NCI-H748 treated with DMSO at 0.1 percent for 48 hours (cell line): ENCODE data around the gene CLCN1.

Source experiments
- DNase-seq: peaks from one replicate; lab custom pipeline; 2025; lab: John Stamatoyannopoulos, UW

CLCN1 gene

DNA sequence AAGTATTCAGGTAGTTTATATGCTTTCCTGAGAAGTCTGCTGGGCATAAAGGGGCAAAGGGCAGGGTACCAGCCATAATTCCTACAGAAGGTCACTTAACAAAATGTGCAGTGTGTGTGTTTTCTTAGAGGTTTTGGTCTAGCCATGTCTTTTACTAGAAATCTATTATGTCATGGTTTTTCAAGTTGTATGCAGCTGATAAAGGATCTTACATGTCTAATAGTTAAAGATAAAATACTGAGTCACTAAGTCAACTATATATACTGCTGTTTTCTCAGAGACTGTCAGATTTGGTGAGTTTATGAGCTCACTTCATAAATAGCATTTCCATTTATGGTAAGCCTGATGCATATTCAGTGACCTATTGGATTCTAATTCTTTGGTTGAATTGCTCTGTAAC lies 20.0 kb upstream of the CLCN1 start:
- DNase-seq: no peak

DNA sequence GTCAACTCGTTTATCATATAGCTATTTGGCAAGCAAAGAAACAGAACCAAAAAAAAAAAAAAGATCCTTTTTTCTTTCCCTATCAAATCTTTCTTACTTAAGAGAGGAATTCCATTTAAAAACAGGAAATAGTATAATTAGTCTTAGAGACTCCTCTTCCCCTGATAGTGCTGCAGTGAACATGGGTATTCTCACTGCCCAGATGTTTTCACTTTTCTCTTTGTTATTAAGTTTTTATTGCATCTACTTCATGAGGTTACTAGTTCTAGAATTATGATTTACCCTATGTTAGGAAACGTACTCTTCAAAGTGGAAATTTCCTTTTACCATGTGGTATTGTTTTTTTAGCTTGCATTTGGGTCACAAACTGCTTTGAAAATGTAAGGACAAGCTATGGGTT lies 19.2 kb upstream of the CLCN1 start:
- no peak for DNase-seq

DNA sequence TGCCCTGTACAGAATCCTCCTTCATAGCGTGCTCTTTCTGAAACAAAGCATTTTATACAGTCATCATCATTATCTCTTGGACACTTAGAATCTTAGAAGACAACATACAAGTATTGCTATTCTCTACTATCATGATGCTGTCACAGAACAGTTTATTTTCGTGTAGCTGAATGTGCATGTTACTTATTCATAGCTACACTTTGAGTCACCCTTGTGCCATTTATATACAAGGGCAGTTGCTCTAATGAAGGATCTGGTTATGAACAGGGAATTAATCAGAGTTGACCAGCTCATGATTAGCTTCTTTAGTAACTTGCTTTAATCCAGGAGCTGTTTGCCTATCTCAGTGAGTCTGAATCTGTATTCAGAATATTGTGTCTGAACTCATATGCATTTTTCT lies 16.6 kb upstream of the CLCN1 start:
- DNase-seq: no peak

DNA sequence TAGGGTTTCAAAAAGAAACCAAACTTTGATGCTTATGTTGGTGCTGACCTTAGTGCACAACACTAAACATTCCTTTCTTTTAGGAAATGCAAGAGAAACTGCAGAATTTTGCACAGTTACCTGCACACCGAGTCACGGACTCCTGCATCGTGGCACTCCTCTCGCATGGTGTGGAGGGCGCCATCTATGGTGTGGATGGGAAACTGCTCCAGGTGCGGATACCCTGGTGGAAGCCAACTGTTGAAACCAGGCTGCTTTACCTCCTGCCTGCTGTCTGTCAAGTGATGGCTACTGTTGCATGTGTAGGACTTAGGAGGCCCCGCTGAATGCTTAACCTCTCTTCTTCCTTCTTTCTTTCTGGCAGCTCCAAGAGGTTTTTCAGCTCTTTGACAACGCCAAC lies 16.1 kb upstream of the CLCN1 start:
- no peak for DNase-seq

DNA sequence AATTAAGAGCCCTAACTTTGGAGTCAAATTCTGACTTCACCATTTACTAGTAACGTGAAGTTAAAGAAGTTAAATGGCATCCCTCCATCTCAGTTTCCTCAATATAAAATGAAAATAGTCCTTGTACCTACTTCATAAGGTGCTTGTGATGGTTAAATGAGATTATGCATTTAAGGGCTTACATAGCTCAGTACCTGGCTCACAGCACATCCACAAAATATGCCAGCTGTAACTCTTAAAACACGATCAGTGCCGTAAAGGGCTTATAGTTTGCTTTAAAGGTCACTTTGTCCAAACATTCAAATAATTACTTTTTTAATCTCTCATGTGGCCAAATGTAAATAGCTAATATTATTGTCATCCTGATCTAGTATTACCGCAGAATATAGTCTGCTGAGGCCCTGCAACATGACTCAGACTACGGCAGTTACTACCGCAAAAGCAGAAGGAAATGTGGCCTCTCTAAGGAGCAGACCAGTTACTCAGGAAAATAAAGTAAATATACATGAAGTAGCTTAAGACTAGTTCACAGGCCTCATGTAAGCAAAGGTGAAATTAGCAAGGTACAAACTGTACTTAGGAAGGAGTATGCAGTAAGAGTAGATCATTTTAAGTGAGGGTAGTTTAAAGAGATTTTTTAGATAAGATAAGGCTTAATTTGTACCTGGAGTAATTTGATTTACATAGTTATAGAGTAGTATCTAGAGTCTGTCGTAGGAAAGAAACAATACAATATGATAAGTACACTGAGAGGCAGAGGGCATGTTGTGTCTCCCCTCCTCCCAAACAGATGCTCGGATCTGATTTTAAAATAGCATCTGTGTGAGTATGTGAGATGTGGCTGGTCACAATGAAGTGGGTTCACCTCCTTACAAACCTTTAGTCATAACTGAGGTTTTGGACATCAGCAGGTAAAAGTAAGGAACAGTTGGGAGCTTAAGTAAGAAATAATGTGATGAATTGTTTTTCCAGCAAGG lies 14.7 kb upstream of the CLCN1 start:
- DNase-seq: no peak

DNA sequence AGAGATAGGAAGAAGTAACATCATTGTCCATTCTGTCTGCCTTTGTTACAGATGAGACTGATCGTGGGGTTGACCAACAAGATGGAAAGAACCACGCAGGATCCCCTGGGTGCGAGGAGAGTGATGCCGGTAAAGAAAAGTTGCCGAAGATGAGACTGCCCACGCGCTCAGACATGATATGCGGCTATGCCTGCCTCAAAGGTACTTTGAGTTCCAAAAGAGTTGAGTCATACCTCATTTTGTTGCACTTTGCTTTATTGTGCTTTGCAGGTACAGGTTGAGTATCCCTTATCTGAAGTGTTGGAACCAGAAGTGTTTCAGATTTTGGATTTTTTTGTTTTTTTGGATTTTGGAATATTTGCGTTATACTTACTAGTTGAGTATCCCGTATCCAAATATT lies 12.2 kb upstream of the CLCN1 start:
- no peak for DNase-seq

DNA sequence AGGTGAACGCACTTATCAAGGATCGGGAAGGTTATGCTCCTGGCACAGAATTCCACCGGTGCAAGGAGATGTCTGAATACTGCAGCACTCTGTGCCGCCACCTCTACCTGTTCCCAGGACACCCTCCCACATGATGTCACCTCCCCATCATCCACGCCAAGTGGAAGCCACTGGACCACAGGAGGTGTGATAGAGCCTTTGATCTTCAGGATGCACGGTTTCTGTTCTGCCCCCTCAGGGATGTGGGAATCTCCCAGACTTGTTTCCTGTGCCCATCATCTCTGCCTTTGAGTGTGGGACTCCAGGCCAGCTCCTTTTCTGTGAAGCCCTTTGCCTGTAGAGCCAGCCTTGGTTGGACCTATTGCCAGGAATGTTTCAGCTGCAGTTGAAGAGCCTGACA lies 11.0 kb upstream of the CLCN1 start:
- no peak for DNase-seq

DNA sequence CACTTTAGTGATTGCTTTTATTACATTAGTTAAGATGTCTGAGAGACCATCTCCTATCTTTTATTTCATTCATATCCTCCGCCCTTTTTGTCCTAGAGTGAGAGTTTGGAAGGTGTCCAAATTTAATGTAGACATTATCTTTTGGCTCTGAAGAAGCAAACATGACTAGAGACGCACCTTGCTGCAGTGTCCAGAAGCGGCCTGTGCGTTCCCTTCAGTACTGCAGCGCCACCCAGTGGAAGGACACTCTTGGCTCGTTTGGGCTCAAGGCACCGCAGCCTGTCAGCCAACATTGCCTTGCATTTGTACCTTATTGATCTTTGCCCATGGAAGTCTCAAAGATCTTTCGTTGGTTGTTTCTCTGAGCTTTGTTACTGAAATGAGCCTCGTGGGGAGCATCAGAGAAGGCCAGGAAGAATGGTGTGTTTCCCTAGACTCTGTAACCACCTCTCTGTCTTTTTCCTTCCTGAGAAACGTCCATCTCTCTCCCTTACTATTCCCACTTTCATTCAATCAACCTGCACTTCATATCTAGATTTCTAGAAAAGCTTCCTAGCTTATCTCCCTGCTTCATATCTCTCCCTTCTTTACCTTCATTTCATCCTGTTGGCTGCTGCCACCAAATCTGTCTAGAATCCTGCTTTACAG lies 10.4 kb upstream of the CLCN1 start:
- no peak for DNase-seq

DNA sequence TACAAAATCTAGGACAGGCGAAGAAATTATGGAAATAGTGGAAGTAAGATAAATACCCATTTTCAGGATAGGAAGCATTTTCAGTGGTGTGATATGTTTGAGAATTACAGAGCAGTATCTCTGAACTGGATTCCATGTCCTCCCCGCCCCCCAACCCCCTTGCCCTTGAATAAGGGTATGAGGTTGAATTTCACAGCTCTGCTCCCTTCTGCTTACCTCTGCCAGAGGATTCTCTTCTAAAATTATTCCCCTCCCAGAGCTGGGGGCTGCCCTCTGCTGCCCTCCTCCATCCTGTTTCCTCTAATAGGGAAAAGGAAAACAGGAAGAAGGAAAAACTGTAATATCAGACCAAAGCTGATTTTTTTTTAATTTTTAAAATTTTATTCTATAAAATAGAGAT lies 7.3 kb upstream of the CLCN1 start:
- DNase-seq: no peak

DNA sequence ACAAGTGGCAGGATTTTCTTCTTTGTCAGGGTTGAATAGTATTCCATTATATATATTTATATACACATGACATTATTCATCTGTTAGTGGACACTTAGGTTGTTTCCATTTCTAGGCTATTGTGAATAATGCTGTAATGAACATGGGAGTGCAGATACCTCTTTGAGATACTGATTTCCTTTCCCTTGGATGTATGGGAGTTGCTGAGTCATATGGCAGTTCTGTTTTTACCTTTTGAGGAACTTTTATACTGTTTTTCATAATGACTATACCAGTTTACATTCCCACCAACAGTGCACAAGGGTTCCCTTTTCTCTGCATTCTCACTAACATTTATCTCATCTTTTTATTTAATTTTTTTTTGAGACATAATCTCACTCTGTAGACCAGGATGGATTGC lies 1.8 kb upstream of the CLCN1 start:
- DNase-seq: no peak

DNA sequence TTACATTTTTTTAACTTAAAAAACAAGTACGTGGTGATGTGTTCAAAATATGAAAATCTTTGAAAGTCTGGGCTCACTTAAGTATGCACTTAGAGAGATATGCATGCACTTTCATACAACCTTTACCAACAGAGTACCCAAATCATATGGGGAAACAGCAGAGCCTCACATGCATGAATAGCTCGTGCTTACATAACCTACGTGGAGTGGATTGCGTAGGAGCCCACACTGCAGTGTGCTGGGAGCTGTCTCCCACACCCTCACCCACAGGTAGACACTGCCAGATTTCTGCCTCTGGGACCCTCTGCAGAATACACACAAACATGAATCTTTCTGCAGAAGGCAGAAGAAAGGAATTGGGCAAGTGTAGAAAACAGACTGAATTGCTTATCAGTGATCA lies 581 bp downstream of the CLCN1 start:
- no peak for DNase-seq

DNA sequence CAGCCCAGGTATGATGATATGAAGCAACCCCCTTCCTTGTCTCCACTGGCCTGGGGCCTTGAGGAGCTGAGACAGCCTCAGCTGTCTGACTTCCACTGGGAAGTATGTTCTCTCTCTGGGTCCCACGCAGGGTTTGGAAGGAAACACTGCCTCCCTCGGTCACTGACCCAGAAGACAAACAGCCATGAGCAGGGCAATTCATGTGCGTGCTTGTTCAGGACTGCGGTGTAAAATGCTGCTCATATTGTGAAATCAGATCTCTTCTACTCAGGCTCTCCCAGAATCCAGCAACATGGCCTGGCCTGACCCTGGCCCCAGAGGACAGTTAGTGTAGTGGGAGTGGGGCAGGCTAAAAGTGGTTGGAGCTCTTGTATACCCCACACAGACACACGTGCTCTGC lies 2.8 kb downstream of the CLCN1 start:
- DNase-seq: no peak

DNA sequence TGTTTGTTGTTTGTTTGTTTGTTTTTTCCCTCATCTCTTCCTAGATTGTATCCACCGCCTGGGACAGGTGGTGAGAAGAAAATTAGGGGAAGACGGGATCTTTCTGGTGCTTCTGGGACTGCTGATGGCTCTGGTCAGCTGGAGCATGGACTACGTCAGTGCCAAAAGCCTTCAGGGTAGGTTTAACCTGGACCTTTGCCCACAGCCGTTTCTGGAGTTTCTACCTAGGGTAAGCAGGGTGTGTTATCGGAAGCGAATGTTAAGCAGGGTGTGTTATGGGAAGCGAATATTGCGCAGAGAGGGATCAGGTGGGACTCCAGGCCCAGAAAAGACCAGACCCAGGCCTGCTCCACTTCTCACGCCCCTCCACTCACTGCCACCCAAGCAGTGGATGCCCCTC lies 4.7 kb downstream of the CLCN1 start:
- DNase-seq: no peak

DNA sequence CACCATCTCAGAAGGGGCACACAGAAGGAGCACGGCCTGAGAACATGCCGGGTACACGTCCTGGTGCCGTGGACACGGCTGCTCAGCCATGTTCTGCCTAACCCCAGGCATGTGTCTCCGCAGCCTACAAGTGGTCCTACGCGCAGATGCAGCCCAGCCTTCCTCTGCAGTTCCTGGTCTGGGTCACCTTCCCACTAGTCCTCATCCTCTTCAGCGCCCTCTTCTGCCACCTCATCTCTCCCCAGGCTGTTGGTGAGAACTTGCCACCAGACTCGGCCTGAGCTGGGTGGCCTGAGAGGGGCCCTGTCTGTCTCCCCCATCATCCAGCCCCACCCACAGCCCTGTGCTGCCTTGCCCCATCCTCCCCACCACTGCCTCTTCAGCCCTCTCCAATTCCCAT lies 5.3 kb downstream of the CLCN1 start:
- no peak for DNase-seq

DNA sequence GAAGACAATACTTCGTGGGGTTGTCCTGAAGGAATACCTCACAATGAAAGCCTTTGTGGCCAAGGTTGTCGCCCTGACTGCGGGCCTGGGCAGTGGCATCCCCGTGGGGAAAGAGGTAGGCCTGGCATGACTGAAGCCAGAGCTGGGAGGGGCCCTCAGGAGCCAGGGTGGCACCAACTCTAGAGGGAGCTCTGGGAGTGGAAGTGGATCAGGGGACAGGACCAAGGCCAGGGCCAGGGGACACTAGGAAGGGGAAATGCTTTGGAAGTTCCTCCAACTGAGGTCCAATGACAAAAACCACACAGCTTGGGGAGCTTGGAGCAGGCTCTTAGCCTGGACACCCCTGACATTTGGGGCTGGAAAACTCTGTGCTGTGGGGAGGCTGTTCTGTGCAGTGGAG lies 5.8 kb downstream of the CLCN1 start:
- DNase-seq: no peak

DNA sequence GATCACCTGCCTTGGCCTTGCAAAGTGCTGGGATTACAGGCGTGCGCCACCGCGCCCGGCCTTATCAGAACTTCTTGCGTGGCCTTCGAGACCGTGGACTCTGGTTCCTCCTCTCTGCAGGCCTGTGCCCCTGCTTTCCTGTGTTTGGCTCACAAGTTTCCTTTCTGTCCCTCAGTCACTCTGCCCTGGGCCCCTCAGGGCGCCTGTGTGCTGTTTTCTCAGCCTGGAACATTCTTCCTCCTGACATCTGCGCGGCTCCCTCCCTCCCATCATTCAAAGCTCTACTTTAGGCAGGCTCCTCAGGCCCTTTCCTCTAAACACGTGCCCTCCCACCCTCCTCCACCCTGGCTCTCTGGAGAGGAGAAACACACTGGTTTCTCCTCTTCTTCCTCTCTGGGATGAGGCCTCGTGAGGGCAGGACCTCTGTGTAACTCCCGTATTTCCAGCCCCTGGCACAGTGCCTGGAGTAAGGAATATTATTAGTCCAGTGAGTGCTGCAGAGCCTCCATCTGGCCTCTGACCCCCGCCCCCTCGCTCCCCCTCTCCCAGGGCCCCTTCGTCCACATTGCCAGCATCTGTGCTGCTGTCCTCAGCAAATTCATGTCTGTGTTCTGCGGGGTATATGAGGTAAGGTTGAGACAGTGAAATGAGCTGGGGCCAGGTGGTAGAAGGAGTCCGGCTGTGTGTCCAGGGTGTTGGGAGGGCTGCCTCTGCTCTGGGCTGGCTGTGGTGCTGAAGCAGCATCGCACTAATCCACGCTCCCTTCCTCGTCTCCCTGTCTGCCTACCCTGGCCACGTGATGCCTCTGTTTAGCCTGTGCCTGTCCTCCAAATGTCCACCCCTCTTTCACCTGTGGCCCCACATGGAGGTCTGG lies 7.1 kb downstream of the CLCN1 start:
- no peak for DNase-seq

DNA sequence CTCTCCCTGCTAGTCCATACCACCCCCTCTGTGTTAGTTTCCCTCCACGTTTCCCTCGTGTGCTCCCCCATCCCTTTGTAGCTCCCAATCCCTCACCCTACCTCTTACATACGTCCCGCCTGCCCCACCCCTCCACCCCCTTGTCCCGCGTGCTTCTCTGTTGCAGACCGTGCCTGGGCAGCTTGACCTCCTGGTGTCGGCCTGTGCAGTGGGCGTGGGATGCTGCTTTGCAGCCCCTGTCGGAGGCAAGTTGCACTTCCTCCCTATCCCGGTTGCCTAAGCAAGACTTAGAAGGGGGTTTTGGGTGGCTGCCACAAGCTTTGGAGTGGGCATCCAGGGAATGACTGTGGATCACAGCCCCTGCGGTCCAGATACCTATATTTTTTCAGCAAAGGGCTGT lies 7.7 kb downstream of the CLCN1 start:
- DNase-seq: no peak

DNA sequence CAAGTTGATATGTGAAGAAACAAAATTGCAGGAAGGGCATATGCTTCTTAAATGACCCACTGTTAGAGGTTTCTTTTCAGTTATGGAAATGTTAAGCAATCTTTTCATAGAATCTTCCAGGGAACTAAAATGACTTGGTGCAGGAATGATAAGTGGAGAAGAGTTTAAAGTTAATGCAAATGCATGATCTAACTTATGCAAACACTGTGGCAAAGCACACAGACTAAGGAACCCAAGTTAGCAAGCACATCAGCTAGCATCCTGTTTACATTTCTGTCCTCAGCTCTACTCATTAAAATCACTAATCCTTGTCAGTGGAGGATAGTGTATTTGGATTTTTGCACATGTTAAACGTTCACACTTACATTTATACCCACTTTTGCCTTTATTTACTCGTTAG lies 9.3 kb downstream of the CLCN1 start:
- no peak for DNase-seq

DNA sequence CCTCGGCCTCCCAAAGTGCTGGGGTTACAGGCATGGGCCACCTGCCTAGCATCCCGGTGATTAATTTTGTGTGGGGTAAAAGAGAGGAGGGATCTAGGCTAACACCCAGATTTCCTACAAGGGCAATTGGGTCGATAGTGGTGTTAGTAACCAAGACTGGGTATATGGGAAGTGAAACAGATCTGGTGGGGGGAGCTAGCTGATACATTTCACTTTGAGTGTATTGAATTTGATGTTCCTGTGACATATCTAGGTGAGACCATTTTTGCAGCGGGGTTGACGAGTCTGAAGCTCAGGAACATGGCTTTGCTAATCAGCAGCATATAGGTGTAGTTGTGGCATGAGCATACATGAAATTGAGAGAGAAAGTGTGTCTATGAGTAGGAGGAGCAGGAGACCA lies 12.0 kb downstream of the CLCN1 start:
- DNase-seq: no peak

DNA sequence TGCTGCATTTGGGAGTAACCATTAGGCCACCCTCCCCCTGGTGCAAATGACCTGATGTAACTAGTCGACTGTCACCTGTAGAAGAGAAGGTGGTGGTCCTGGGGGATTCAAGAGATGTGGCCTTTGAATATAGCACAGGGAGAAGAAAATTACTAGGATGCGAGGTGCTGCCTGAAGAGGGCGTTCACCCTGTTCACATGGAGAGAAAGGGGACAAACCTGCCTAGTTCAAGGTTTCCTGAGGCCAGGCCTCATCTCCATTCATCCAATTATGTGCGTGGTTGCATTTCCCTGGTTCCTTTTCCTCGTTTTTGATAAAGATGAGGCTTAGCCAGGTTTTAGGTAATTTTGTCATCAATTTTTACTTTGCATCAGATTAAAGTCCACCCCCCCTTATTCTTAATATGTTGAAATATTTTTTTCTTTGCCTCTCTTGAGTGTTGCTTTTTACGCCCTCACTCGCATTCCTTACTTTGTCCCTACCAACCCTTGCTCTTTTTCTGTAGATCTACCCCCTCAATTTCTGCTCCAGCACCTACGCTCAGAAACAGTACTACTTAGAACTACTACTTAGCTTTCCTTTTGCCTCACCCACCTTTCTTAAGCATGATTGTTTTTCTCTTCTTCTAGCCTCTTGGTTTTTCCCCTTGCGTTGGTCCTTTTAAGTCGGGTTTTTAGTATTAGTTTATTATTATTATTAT lies 13.7 kb downstream of the CLCN1 start:
- DNase-seq: no peak

DNA sequence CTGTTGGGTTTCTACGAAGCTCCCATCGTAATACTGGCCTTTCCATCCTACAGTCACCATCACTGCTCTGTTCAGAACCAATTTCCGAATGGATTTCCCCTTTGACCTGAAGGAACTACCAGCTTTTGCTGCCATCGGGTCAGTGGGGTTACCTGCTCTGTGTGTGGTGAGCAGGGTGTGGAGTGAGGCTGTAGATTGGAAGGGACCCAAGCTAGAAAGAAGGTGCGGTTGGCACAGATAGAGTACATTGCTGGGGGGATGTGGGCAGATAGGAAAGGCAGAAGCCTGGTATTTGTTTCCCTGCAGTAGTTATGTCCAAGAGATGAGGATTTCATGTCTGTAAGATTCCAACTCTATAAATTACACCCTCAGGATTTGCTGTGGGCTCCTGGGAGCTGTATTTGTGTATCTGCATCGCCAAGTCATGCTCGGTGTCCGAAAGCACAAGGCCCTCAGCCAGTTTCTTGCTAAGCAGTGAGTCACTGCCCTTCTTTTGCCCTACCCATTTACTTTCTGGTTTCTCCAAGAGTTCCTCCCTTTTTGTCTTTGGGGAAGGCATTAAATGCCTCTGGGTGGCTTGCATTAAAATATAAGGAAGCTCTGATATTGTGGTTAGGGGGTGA lies 15.4 kb downstream of the CLCN1 start:
- no peak for DNase-seq

DNA sequence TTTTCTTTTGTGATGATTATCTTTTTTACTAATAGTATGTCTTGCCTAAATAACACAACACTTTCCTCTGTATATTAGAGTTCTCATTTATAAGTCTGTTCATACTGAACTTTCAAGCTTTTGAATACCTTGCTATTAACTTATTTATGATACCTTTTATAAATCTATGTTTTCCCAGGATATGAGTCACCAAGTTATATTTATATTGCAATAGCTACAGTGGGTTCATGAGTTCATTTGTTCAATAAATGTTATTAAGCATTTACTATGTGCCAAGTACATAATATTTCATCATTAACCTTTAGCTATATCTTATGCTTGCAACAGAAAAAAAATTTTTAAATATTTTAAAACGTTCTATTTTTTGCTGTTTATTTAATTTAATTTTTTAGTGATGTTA lies 18.3 kb downstream of the CLCN1 start:
- DNase-seq: no peak
